ENCODE measurements around the gene RNF126.
"Not testable (repeated sequence)": the region's sequence is repeated elsewhere in the genome, so short reads cannot be mapped to it uniquely, and the experiment has no call there.

- not testable (repeated sequence) for TF ChIP-seq POLR2A (IDR thresholded peaks at IDR 0.05; ENCODE audit: low read depth, low read length); BHLHE40 (IDR thresholded peaks at IDR 0.05; ENCODE audit: low read depth, low read length); CTCF (conservative IDR thresholded peaks at IDR 0.05; ENCODE audit: low read depth, low read length); RAD21 (IDR thresholded peaks at IDR 0.05; ENCODE audit: low read length); ELK1 (IDR thresholded peaks at IDR 0.05; ENCODE audit: borderline replicate concordance, low read depth, low read length); RFX5 (IDR thresholded peaks at IDR 0.05; ENCODE audit: low read depth, low read length)
Observed at GRCh38 chr19:605061-605971, 57.7 kb downstream of the RNF126 start.
